IMR-90 (cell line): ENCODE measurements around the gene CASZ1. TPM values are rescaled to one million over a fixed set of nuclear protein-coding genes. Genes with fewer than 3 reads are reported as not detected.

Source experiments
- ATAC-seq: fragments of 200-7000 bp; cut with Tn5 transposase; 2 replicates; pipeline ENCODE4 v1.9.1; 2020; ENCODE audit warnings: low read depth, mild to moderate bottlenecking, moderate library complexity
- BruUV-seq: library from RNA; stranded (reverse); fragments of 400-500 nt; replicated peaks from 2 replicates; lab custom pipeline; 2021; lab: Mats Ljungman, UMichigan
- CTCF ChIA-PET: fragments of 300-600 bp; formaldehyde crosslinking; extraction: SDS; loops from one replicate; lab custom pipeline; 2021; ENCODE audit warnings: antibody characterized with exemption; lab: Yijun Ruan, JAX
- POLR2A ChIA-PET: fragments of 300-600 bp; sonication (Branson Sonifier 250); formaldehyde crosslinking; loops from one replicate; lab custom pipeline; 2022; ENCODE audit warnings: antibody characterized with exemption; ENCODE audit not compliant: unreplicated experiment; lab: Charles Lee
- DNase-seq: peaks from one replicate; pipeline ENCODE4 v3.0.0; 2013
- H2AFZ ChIP-seq: replicated peaks from 2 replicates; pipeline ENCODE3; 2013; ENCODE audit warnings: low read length, mild to moderate bottlenecking; ENCODE audit not compliant: poor library complexity
- H2AK5ac ChIP-seq: 2 replicates; pipeline ENCODE4 v1.6.1; 2013; ENCODE audit warnings: low read depth, low read length, inconsistent platforms
- H2AK9ac ChIP-seq: replicated peaks from 2 replicates; pipeline ENCODE3; 2013; ENCODE audit warnings: mild to moderate bottlenecking, low read depth, low read length, moderate library complexity; ENCODE audit not compliant: poor library complexity
- H2BK120ac ChIP-seq: 2 replicates; pipeline ENCODE4 v1.6.1; 2013; ENCODE audit warnings: low read depth, low read length, inconsistent platforms
- H2BK15ac ChIP-seq: 3 replicates; pipeline ENCODE4 v1.6.1; 2013; ENCODE audit warnings: low read depth, low read length, inconsistent platforms
- H2BK20ac ChIP-seq: 2 replicates; pipeline ENCODE4 v1.6.1; 2013; ENCODE audit warnings: low read depth, mild to moderate bottlenecking, inconsistent platforms, low read length, moderate library complexity
- H2BK5ac ChIP-seq: 2 replicates; pipeline ENCODE4 v1.6.1; 2013; ENCODE audit warnings: mild to moderate bottlenecking, low read depth, low read length, inconsistent platforms; ENCODE audit not compliant: poor library complexity, severe bottlenecking
- H3K14ac ChIP-seq: replicated peaks from 2 replicates; pipeline ENCODE4 v1.6.1; 2013; ENCODE audit warnings: low read depth, low read length, inconsistent platforms
- H3K18ac ChIP-seq: 2 replicates; pipeline ENCODE4 v1.6.1; 2013; ENCODE audit warnings: low read depth, low read length, control low read depth
- H3K23ac ChIP-seq: 2 replicates; pipeline ENCODE4 v1.6.1; 2013; ENCODE audit warnings: low read depth, low read length, inconsistent platforms
- H3K27ac ChIP-seq: 2 replicates; pipeline ENCODE4 v1.5.1; 2013; ENCODE audit warnings: mild to moderate bottlenecking, control low read depth, low read length; ENCODE audit not compliant: insufficient read depth
- H3K27me3 ChIP-seq: 2 replicates; pipeline ENCODE4 v1.6.1; 2013; ENCODE audit warnings: low read length; ENCODE audit not compliant: control insufficient read depth, insufficient read depth
- H3K36me3 ChIP-seq: 2 replicates; pipeline ENCODE4 v1.6.1; 2013; ENCODE audit warnings: low read length, mixed read lengths; ENCODE audit not compliant: control insufficient read depth, insufficient read depth
- H3K4ac ChIP-seq: 2 replicates; pipeline ENCODE4 v1.6.1; 2013; ENCODE audit warnings: low read depth, low read length, inconsistent platforms
- H3K4me1 ChIP-seq: 2 replicates; pipeline ENCODE4 v1.6.1; 2013; ENCODE audit warnings: low read length, mixed read lengths; ENCODE audit not compliant: control insufficient read depth, insufficient read depth
- H3K4me2 ChIP-seq: 2 replicates; pipeline ENCODE4 v1.6.1; 2013; ENCODE audit warnings: low read depth, mild to moderate bottlenecking, control low read depth, low read length, moderate library complexity
- H3K4me3 ChIP-seq: 2 replicates; pipeline ENCODE4 v1.5.1; 2013; ENCODE audit warnings: low read depth, mild to moderate bottlenecking, control low read depth, low read length, moderate library complexity; ENCODE audit not compliant: insufficient read depth
- H3K56ac ChIP-seq: 2 replicates; pipeline ENCODE4 v1.6.1; 2013; ENCODE audit warnings: low read length, inconsistent platforms; ENCODE audit not compliant: insufficient read depth; ENCODE audit errors: extremely low read depth
- H3K79me1 ChIP-seq, 2 experiments: 2 replicates each; pipeline ENCODE4 v1.6.1; 2013; ENCODE audit warnings: low read length in 2 of 2, inconsistent platforms in 1 of 2, low read depth in 1 of 2
- H3K9ac ChIP-seq: 2 replicates; pipeline ENCODE4 v1.6.1; 2013; ENCODE audit warnings: low read depth, low read length, control low read depth
- H3K9me1 ChIP-seq: 2 replicates; pipeline ENCODE4 v1.6.1; 2013; ENCODE audit warnings: low read length, inconsistent platforms; ENCODE audit not compliant: insufficient read depth
- H3K9me3 ChIP-seq: 2 replicates; pipeline ENCODE4 v1.6.1; 2013; ENCODE audit warnings: low read length; ENCODE audit not compliant: control insufficient read depth, insufficient read depth
- H4K20me1 ChIP-seq: 2 replicates; pipeline ENCODE4 v1.6.1; 2013; ENCODE audit warnings: low read length, inconsistent platforms; ENCODE audit not compliant: insufficient read depth
- H4K5ac ChIP-seq: 2 replicates; pipeline ENCODE4 v1.6.1; 2013; ENCODE audit warnings: mild to moderate bottlenecking, low read depth, low read length, control low read depth
- H4K8ac ChIP-seq, 2 experiments: 2 replicates each; pipeline ENCODE4 v1.6.1; 2013; ENCODE audit warnings: low read depth in 2 of 2, low read length in 2 of 2, control low read depth in 1 of 2, inconsistent platforms in 1 of 2
- H4K91ac ChIP-seq: 2 replicates; pipeline ENCODE4 v1.6.1; 2013; ENCODE audit warnings: low read depth, low read length, inconsistent platforms; ENCODE audit not compliant: insufficient read depth
- BHLHE40 ChIP-seq: fragments of 150-350 bp; IDR thresholded peaks from 2 replicates; pipeline ENCODE4 v1.6.1; 2016; ENCODE audit warnings: mild to moderate bottlenecking, low read depth, low read length
- CEBPB ChIP-seq: IDR thresholded peaks from 2 replicates; pipeline ENCODE4 v1.6.1; 2012; ENCODE audit warnings: low read depth, low read length, improper control_type of control experiment
- CHD1 ChIP-seq: IDR thresholded peaks from 2 replicates; pipeline ENCODE4 v1.6.1; 2012; ENCODE audit warnings: low read depth, low read length, improper control_type of control experiment
- FOS ChIP-seq: fragments of 150-350 bp; IDR thresholded peaks from 2 replicates; pipeline ENCODE4 v1.6.1; 2016; ENCODE audit warnings: low read depth, low read length
- MAFK ChIP-seq: IDR thresholded peaks from 2 replicates; pipeline ENCODE4 v1.6.1; 2012; ENCODE audit warnings: low read depth, low read length, improper control_type of control experiment
- MAZ ChIP-seq: IDR thresholded peaks from 2 replicates; pipeline ENCODE4 v1.6.1; 2012; ENCODE audit warnings: low read depth, mild to moderate bottlenecking, low read length, improper control_type of control experiment, moderate library complexity, borderline replicate concordance
- MXI1 ChIP-seq: IDR thresholded peaks from 2 replicates; pipeline ENCODE4 v1.6.1; 2012; ENCODE audit warnings: low read depth, mild to moderate bottlenecking, low read length, moderate library complexity, borderline replicate concordance
- NFE2L2 ChIP-seq: fragments of 150-350 bp; IDR thresholded peaks from 2 replicates; pipeline ENCODE4 v1.6.1; 2016; ENCODE audit warnings: low read depth, mild to moderate bottlenecking, low read length
- POLR2A ChIP-seq: IDR thresholded peaks from 2 replicates; pipeline ENCODE4 v1.6.1; 2012; ENCODE audit warnings: mild to moderate bottlenecking, low read depth, low read length
- RAD21 ChIP-seq: IDR thresholded peaks from 2 replicates; pipeline ENCODE4 v1.6.1; 2012; ENCODE audit warnings: low read length, improper control_type of control experiment
- RCOR1 ChIP-seq: IDR thresholded peaks from 2 replicates; pipeline ENCODE4 v1.6.1; 2012; ENCODE audit warnings: mild to moderate bottlenecking, low read length, improper control_type of control experiment; ENCODE audit not compliant: insufficient replicate concordance
- RFX5 ChIP-seq: IDR thresholded peaks from 2 replicates; pipeline ENCODE4 v1.8.0; 2012; ENCODE audit warnings: low read depth, mild to moderate bottlenecking, low read length, moderate library complexity
- SMC3 ChIP-seq: fragments of 150-350 bp; IDR thresholded peaks from 2 replicates; pipeline ENCODE4 v1.6.1; 2016; ENCODE audit warnings: low read depth, mild to moderate bottlenecking, antibody characterized with exemption, low read length, moderate library complexity
- WGBS, 2 experiments: methylation state at CpG; one replicate each; pipeline versions ENCODE4 v1.1.5 to v1.1.7; 2013; ENCODE audit warnings: missing lambda C conversion rate in 2 of 2; ENCODE audit not compliant: insufficient read length in 1 of 2; ENCODE audit errors: extremely low coverage in 2 of 2; 5-methylcytosine and 5-hydroxymethylcytosine counted together
- dilution Hi-C: fragments of 300-500 bp; cut with HindIII; formaldehyde crosslinking; loops from one replicate; pipeline ENCODE4 v1.14.3; 2018; ENCODE audit warnings: low sequenced_read_pairs; ENCODE audit not compliant: unreplicated experiment
- in situ Hi-C: fragments of 300-500 bp; cut with MboI; formaldehyde crosslinking; loops from 3 replicates; pipeline ENCODE4 v1.14.3; 2019; ENCODE audit warnings: low sequenced_read_pairs, inconsistent platforms, mixed read lengths
- intact Hi-C: fragments of 100-400 bp; cut with micrococcal nuclease; formaldehyde crosslinking; loops from 2 replicates; pipeline ENCODE4 v1.10.0; 2022
- polyA plus RNA-seq, 3 experiments: library from polyadenylated mRNA; depleted of rRNA; stranded (reverse); fragments of >200 nt; gene quantifications; 2 replicates each; pipeline ENCODE4 v1.2.3, GENCODE V29; 2012; ENCODE audit warnings: low replicate concordance in 1 of 3
- total RNA-seq: library from RNA; depleted of rRNA; stranded (reverse); fragments of >200 nt; gene quantifications from 2 replicates; pipeline ENCODE4 v1.2.3, GENCODE V29; 2012
- TF ChIP-seq, protein P1 (sequence below): fragments of 150-350 bp; IDR thresholded peaks from 2 replicates; pipeline ENCODE4 v1.6.1; 2017; ENCODE audit warnings: mild to moderate bottlenecking, antibody characterized with exemption, low read length, low read depth
- TF ChIP-seq, protein P2 (sequence below): fragments of 150-350 bp; IDR thresholded peaks from 2 replicates; pipeline ENCODE4 v1.6.1; 2016; ENCODE audit warnings: low read depth, mild to moderate bottlenecking, low read length, moderate library complexity, borderline replicate concordance
- TF ChIP-seq, protein P3 (sequence below): conservative IDR thresholded peaks from 2 replicates; pipeline ENCODE4 v1.5.1; 2012; ENCODE audit warnings: mild to moderate bottlenecking, low read depth, low read length, improper control_type of control experiment

The CASZ1 gene
- total and polyA plus RNA-seq, 2 of the 4 experiments (the other 2 are of a cell fraction) = 0.18 to 0.24 TPM

DNA sequence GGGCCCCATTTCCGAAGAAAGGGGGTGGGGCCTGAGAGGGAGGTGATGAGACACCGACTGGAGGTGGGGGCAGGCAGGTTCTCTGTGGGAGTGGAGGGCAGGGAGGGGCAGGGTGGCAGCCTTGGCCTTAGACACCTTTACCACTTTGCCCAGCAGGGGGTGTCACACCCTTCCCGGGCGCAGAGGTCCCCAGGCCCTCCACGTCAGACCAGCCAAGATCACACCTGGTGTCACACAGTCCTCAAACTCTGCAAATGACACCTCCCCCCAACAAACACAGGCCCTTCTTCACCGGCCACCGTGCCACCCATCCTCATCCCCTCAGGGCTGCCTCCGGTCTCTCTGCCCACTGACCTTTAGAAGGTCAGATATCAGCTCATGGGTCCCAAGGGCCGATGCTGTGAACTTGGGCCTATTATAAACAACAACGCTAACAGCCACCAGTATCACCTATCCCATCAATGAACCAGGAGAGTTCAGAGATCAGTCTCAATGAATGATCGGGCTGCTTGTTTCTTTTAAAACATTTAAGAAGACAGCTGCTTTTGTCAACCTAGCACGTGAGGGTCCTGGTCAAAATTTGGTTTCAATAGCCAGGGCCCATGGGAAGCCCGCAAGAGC is 103.9 kb downstream of the CASZ1 start:
- Histone ChIP-seq H4K5ac (no peak overlapping the region), H3K79me1 (no peaks in the 10 kb centered on the region), H3K9me1 (no peaks in the 10 kb centered on the region), H3K18ac (no peak overlapping the region), H2AK9ac (no peak overlapping the region), H3K56ac (no peak overlapping the region), H3K36me3 (no peaks in the 10 kb centered on the region), H3K27ac (no peak overlapping the region), H2BK120ac (no peak overlapping the region), H3K23ac (no peak overlapping the region), H3K9ac (no peak overlapping the region), H2BK15ac (no peak overlapping the region), H3K4me3 (no peak overlapping the region), H3K14ac (no peak overlapping the region), H3K4me1 (no peaks in the 10 kb centered on the region; the same call in 1 of the 2 replicates), H3K4ac (no peak overlapping the region), H2BK5ac (no peak overlapping the region), H3K9me3 (no peaks in the 10 kb centered on the region), H4K8ac (no peak overlapping the region), H2AFZ (no peak overlapping the region), H3K27me3 (peaks cover 18% of the 10 kb centered on the region; the same call in 1 of the 2 replicates), H4K91ac (no peak overlapping the region), H4K20me1 (no peaks in the 10 kb centered on the region), H2BK20ac (no peak overlapping the region), H3K4me2 (no peak overlapping the region), H2AK5ac (no peak overlapping the region)
- no peak for TF ChIP-seq MAFK
- TF ChIP-seq, protein P1, sequence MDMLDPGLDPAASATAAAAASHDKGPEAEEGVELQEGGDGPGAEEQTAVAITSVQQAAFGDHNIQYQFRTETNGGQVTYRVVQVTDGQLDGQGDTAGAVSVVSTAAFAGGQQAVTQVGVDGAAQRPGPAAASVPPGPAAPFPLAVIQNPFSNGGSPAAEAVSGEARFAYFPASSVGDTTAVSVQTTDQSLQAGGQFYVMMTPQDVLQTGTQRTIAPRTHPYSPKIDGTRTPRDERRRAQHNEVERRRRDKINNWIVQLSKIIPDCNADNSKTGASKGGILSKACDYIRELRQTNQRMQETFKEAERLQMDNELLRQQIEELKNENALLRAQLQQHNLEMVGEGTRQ = no peak
- TF ChIP-seq RCOR1 = no peak
- TF ChIP-seq, protein P2, sequence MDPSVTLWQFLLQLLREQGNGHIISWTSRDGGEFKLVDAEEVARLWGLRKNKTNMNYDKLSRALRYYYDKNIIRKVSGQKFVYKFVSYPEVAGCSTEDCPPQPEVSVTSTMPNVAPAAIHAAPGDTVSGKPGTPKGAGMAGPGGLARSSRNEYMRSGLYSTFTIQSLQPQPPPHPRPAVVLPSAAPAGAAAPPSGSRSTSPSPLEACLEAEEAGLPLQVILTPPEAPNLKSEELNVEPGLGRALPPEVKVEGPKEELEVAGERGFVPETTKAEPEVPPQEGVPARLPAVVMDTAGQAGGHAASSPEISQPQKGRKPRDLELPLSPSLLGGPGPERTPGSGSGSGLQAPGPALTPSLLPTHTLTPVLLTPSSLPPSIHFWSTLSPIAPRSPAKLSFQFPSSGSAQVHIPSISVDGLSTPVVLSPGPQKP = no peak
- TF ChIP-seq POLR2A = no peak
- TF ChIP-seq RFX5 = no peak
- TF ChIP-seq FOS = no peak
- TF ChIP-seq, protein P3, sequence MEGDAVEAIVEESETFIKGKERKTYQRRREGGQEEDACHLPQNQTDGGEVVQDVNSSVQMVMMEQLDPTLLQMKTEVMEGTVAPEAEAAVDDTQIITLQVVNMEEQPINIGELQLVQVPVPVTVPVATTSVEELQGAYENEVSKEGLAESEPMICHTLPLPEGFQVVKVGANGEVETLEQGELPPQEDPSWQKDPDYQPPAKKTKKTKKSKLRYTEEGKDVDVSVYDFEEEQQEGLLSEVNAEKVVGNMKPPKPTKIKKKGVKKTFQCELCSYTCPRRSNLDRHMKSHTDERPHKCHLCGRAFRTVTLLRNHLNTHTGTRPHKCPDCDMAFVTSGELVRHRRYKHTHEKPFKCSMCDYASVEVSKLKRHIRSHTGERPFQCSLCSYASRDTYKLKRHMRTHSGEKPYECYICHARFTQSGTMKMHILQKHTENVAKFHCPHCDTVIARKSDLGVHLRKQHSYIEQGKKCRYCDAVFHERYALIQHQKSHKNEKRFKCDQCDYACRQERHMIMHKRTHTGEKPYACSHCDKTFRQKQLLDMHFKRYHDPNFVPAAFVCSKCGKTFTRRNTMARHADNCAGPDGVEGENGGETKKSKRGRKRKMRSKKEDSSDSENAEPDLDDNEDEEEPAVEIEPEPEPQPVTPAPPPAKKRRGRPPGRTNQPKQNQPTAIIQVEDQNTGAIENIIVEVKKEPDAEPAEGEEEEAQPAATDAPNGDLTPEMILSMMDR = no peak
- TF ChIP-seq RAD21 = no peak
- TF ChIP-seq CEBPB = no peak
- TF ChIP-seq NFE2L2 = no peak
- TF ChIP-seq MXI1 = no peak
- TF ChIP-seq BHLHE40 = no peak
- no peak for TF ChIP-seq SMC3
- no peak for TF ChIP-seq CHD1
- no peak for TF ChIP-seq MAZ
- dilution Hi-C loops (no loop called here), intact Hi-C loops (loop anchor here (10.0 kb wide), 1 partner anchor 172 kb away; no protein-coding TSS in a partner anchor), in situ Hi-C loops (loop anchor here (10.0 kb wide), 1 partner anchor 168 kb away; no protein-coding TSS in a partner anchor)
- ChIA-PET CTCF (no interaction called here), POLR2A (no interaction called here)
- ATAC-seq (no peak), DNase-seq (no peak)
- WGBS, 2 experiments = 84% methylated on average over 6 of the region's 13 CpGs; no CpG with 5 or more reads in 1 of the 2 experiments
- BruUV-seq = no TSS peak
